GM18511 (cell line): Measurements from ENCODE around the gene HIP1.
A peak's percentile ranks its signal among the peaks of the same experiment; 100 is the strongest.
"Not testable (repeated sequence)": the region's sequence is repeated elsewhere in the genome, so short reads cannot be mapped to it uniquely, and the experiment has no call there.

Experiments used
- ATAC-seq: cut with Tn5 transposase; IDR thresholded peaks from one replicate; pipeline ENCODE4 v1.9.1; 2021; ENCODE audit warnings: mild to moderate bottlenecking, moderate library complexity; ENCODE audit not compliant: unreplicated experiment

Gene HIP1

GRCh38 chr7:75619636-75620035, 119.1 kb downstream of the HIP1 start:
- no peak for ATAC-seq

DNA sequence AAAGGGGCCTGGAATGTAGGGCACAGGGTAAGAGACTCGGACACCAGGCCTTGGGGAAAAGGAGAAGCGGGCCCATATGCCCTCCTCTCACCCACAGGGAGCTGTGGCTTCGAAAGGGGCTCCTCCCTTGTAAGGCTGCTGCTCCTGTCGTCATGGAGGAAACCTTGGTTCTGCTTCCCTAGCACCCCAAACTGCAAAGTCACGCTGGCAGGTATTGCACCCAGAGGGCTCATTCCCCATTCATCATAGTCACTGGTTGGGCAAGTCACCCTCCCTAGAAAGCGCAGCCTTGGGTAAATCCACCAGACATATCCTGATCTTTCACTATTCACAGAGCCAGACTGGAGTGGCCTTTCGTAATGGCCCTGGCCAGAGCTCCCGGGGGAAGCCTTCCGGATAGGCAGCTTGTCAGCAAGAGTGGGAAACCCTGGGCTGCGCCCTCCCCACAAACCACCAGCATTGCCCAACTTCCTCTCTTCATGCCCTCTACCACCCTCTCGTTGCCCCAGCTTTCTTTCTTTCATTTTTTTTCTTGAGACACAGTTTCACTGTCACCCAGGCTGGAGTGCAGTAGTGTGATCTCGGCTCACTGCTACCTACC, 121.0 kb downstream of the HIP1 start:
- no peak for ATAC-seq

- ATAC-seq, result no peak
Measured at GRCh38 chr7:75616421-75617167, 122.1 kb downstream of the HIP1 start.

DNA sequence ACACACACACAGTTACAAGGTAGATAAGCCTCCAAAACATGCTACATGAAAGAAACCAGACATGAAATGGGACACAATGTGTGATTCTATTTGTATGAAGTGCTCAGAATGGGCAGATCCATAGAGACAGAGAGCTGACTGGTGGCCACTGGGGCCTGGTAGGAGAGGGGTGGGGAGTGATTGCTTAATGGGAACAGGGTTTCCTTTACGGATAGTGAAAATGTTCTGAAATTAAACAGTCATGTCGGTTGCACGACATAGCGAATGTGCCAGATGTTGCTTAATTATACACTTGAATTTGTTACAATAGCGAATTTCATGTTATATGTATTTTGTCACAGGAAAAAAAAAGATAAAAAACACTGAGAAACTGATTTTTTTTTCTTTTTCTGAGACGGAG, 124.3 kb downstream of the HIP1 start:
- ATAC-seq, result no peak

DNA sequence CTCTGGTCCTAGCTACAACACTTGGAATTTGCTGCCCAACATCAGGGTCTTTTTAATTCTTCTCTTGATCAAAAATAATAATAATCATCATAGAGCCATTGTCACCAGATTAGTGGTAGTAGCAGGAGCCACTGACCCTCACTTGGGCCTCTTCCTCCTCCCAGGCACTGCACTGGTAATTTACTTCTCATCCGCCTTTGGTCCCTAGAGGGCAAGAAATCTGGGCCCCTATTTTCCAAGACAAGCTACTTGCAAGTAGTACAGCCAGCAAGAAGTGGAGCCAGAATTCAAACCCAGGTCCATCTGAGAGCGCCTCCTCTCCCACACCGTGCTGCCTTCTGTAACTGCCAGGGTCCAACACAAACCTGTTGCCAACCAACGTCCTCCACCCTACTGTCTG, 125.4 kb downstream of the HIP1 start:
- no peak for ATAC-seq

DNA sequence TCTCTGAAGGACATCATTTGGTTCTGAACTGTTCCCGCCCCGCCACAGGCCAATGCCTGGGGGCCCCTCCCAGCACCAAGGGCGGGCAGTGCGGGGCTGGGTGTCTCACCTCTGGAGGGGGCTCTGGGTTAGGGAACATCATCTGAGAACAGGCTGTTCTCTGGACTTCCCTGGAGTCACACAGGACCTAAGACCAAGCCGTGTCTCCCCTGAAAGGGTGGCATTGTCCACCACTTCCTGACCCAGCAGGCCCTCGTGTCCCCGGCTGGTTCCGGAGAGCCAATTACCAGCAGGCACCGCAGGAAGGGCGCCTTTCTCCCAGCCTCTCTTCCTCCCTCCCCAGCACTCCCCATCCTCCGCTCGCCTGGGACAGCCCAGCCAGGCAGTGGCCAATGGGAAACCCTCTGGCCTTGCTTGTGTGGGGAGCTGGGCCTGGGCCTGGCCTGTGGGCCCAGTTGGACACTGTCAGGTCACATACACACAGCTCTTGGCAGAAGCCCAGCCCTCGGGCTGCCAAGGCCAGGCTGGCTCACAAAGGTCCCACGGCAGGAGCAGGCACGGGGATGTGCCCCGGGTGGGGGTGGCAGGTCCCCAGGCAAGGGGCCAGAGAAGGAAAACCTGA, 127.1 kb downstream of the HIP1 start:
- ATAC-seq, result no peak

GRCh38 chr7:75609416-75609815, 129.3 kb downstream of the HIP1 start:
- ATAC-seq, result not testable (repeated sequence)

DNA sequence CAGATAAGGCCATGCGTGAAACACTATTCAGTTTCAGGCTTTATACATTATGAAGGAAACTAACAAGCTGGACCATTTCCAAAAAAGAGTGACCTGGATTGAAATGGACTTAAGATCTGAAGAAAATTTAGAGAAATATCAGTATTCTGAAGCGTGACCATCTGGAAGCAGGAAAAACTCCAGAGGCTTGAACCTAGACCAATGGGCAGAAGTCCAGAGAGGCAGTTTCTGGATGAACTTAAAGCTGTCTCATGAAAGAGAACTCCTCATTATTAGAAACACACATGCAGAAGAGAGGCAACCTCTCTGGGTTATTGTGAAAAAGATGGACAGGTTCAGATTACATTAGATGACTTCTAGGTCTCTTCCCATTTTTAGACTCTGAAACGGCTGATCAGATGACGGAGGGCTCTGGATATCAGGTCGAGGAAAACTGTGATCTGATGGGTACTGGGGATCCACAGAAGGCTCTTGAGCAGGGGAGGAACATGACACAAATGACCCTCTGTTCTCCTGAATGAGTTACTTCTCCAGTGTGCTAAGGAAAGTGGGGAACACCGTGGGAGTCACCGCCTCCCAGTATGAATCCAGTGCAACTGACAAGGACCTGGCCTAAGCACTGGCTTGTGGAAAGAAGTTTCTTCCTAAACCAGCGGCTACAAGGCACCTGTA, 130.2 kb downstream of the HIP1 start:
- ATAC-seq, result no peak

- ATAC-seq, result no peak
Measured at GRCh38 chr7:75604408-75604807, 134.3 kb downstream of the HIP1 start.

DNA sequence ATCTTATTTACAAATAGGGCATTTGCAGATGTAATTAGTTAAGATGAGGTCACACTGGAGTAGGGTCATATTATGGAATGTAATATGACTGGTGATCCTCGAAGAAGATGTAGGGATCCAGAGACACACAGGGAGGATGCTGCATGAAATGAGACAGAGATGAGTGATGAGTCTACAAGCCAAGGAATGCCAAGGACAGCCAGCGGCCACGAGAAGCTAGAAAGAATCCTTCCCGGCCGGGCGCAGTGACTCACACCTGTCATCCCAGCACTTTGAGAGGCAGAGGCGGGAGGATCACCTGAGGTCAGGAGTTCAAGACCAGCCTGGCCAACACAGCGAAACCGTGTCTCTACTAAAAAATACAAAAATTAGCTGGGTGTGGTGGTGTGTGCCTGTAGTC, 135.9 kb downstream of the HIP1 start:
- not testable (repeated sequence) for ATAC-seq

DNA sequence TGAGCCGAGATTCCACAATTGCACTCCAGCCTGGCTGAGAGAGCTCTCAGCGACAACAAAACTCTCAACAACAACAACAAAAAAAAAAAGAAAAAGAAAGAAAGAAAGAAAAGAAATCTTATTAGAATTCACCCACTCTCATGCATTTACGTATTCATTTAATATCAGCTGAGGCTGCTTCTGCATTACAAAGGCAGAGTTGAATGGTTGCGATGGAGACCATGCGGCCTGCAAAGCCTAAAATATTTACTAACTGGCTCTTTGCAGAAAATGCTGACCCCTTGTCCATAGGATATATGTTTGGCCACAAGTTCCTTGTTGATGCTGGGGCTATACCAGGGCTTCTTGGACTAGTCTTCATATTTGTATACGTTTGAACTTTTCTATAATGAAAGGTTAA, 137.2 kb downstream of the HIP1 start:
- no peak for ATAC-seq

DNA sequence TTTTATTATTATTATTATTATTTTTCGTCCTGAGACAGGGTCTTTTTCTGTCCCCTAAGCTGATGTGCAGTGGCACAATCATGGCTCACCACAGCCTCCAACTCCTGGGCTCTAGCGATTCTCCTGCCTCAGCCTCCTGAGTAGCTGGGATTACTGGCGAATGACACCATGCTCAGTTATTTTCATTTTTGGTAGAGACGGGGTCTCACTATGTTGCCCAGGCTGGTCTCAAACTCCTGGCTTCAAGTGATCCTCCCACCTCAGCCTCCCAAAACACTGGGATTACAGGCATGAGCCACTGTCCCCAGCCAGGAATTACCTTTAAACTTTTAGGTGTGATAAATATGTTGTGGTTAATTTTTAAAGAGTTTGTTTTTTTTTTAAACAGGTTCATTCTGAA, 138.0 kb downstream of the HIP1 start:
- ATAC-seq, result not testable (repeated sequence)

- no peak for ATAC-seq
Measured at GRCh38 chr7:75599244-75599781, 139.4 kb downstream of the HIP1 start.

DNA sequence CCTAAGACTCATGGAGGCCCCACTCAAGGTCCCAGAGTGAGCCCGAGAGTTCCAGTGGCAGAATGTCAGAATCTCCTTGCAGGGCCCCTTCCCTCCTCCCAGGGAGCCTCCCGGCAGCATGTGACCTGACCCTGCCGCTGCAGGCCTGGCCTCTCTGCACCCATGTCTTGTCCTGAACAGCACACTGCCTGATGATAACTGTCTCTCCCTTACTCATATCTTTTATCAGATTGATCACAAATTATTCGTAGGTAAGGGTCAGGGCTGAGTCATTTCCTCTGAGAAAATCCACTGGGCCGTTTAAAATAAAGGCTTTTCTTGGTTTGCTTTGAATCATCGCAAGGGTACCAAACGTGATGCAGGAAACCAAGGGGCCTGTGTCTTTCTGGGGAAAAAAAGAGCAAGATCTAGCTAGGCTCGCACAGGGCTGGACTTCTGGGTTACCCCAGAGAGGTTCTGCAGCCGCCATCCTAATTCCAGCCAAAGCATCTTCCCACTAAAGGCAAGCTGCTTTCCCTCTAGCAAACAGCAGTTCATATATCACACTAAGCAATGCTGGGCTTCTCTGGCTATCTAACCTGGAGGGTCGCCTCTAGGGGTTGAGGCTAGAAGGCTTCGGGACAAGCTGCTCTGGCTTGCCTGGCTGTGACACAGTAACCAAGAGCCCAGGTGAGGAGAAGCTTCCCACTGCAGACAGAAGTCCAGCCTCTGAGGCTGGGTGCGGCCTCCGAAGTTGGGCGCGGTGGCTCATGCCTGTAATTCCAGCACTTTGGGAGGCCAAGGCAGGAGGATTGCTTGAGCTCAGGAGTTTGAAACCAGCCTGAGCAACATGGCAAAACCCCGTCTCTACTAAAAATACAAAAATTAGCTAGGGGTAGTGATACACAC, 141.8 kb downstream of the HIP1 start:
- ATAC-seq, result peak; percentile 69

DNA sequence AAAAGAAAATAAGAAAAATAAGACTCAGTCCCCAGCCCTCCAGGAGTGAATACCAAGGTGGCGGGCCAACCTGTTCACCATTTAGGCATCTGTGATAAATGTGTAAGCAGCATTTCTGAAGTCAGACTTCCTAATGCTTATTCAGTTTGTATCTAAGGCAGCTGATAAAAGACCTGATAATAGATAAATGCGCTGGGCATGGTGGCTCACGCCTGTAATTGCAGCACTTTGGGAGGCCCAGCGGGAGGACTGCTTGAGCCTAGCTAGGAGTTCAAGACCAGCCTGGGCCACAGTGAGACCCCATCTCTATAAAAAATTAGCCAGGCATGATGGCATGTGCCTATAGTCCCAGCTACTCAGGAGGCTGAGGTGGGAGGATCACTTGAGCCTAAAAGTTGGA, 143.0 kb downstream of the HIP1 start:
- ATAC-seq, result no peak

DNA sequence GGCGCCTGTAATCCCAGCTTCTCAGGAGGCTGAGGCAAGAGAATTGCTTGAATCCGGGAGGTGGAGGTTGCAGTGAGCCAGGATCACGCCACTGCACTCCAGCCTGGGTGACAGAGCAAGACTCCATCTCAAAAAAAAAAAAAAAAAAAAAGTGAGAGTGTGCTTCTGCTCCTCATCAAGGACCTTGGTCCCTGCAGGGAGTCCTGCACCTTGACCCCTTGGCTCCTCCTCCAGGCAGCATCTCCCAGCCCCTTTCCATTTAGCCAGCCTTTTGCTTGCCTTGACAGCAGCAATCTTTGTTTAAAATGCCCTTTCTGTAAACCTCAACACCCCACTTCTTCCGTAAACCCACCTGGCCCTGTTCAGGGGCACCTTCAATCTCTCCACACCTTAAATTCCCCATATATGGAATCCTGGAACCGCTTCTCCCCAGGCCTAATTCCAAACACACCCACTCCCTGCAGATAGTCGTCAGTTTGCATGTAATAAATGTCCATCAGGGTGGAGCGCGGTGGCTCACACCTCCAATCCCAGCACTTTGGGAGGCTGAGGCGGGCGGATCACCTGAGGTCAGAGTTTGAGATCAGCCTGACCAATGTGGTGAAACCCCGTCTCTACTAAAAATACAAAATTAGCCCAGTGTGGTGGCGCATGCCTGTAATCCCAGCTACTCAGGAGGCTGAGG, 145.1 kb downstream of the HIP1 start:
- ATAC-seq, result not testable (repeated sequence)

GRCh38 chr7:75591467-75592255, 147.1 kb downstream of the HIP1 start:
- no peak for ATAC-seq

GRCh38 chr7:75590373-75591005, 148.3 kb downstream of the HIP1 start:
- ATAC-seq, result no peak

GRCh38 chr7:75584354-75584753, 154.4 kb downstream of the HIP1 start:
- ATAC-seq, result no peak
